Spleen (tissue), 7 donors: ENCODE measurements around the gene MRM1.

ENCODE experiments used
- CTCF ChIP-seq, 11 experiments: fragments of 200-600 bp in 7 of 11; fragments of 450-650 bp in 4 of 11; sonication (generic) in 4 of 11; IDR thresholded peaks in 8 of 11; conservative IDR thresholded peaks in 3 of 11; 1 replicate in 7 of 11; 2 replicates in 4 of 11; pipeline versions ENCODE4 v1.4.0 to v1.8.0; 2016 to 2021; ENCODE audit warnings: antibody characterized with exemption in 11 of 11, inconsistent platforms in 4 of 11, mild to moderate bottlenecking in 1 of 11
- POLR2A ChIP-seq, 3 donors: fragments of 450-650 bp; IDR thresholded peaks; one replicate each; pipeline ENCODE4 v1.5.1; 2017; ENCODE audit warnings: antibody characterized with exemption in 3 of 3, mild to moderate bottlenecking in 1 of 3
- POLR2AphosphoS5 ChIP-seq, 3 donors: sonication (generic); formaldehyde crosslinking; IDR thresholded peaks; one replicate each; pipeline ENCODE4 v1.5.1; 2017; ENCODE audit warnings: antibody characterized with exemption in 3 of 3
- donor health status: DM: no; HTN: no; CAD: no; lungs with moderate emphysema.
- donor health status: DM: no; HTN: no; CAD: no.
- donor health status: DM: no; HTN: no; CAD: no.

GRCh38 chr17:36591434-36592315, 9.7 kb upstream of the MRM1 start, which contains the start of gene DHRS11:
- TF ChIP-seq POLR2AphosphoS5 (IDR thresholded peaks at IDR 0.05) (peak; percentile 79 to 86 (median 83)), CTCF (IDR thresholded peaks at IDR 0.05 in 8 of 11, conservative IDR thresholded peaks at IDR 0.05 in 3 of 11) (peak in 1 of 11 experiments; percentile 9), POLR2A (IDR thresholded peaks at IDR 0.05) (no peak)
